Activated CD8-positive, alpha-beta memory T cell treated with anti-CD3 and anti-CD28 coated beads for 24 hours (primary cell): Measurements from ENCODE around the gene KCND3.

ENCODE experiments used
- DNase-seq: peaks from one replicate; pipeline ENCODE4 v3.0.0-alpha.2; 2020

The KCND3 gene

GRCh38 chr1:111955755-111956154 is 33.7 kb downstream of the KCND3 start:
- no peak for DNase-seq

GRCh38 chr1:111953797-111954196 is 35.7 kb downstream of the KCND3 start:
- DNase-seq, result no peak

GRCh38 chr1:111952125-111952657 is 37.3 kb downstream of the KCND3 start:
- DNase-seq, result no peak

- DNase-seq, result no peak
Measured at GRCh38 chr1:111948209-111949171, 41.0 kb downstream of the KCND3 start.

GRCh38 chr1:111943846-111944749 is 45.4 kb downstream of the KCND3 start:
- no peak for DNase-seq

- DNase-seq, result no peak
Measured at GRCh38 chr1:111943066-111943465, 46.4 kb downstream of the KCND3 start.

GRCh38 chr1:111938536-111938935 is 50.9 kb downstream of the KCND3 start:
- no peak for DNase-seq

- DNase-seq, result no peak
Measured at GRCh38 chr1:111938123-111938522, 51.3 kb downstream of the KCND3 start.

- DNase-seq, result no peak
Measured at GRCh38 chr1:111937147-111937725, 52.2 kb downstream of the KCND3 start.

GRCh38 chr1:111934106-111934852 is 55.2 kb downstream of the KCND3 start:
- DNase-seq, result no peak

- no peak for DNase-seq
Measured at GRCh38 chr1:111930356-111930755, 59.1 kb downstream of the KCND3 start.

- no peak for DNase-seq
Measured at GRCh38 chr1:111928531-111928930, 60.9 kb downstream of the KCND3 start.

- no peak for DNase-seq
Measured at GRCh38 chr1:111927652-111928051, 61.8 kb downstream of the KCND3 start.

GRCh38 chr1:111924786-111925185 is 64.7 kb downstream of the KCND3 start:
- no peak for DNase-seq

- no peak for DNase-seq
Measured at GRCh38 chr1:111923766-111924165, 65.7 kb downstream of the KCND3 start.

- no peak for DNase-seq
Measured at GRCh38 chr1:111921948-111922347, 67.5 kb downstream of the KCND3 start.

GRCh38 chr1:111920221-111921024 is 69.0 kb downstream of the KCND3 start:
- DNase-seq, result no peak

- no peak for DNase-seq
Measured at GRCh38 chr1:111911776-111912515, 77.5 kb downstream of the KCND3 start.

GRCh38 chr1:111911061-111911460 is 78.4 kb downstream of the KCND3 start:
- DNase-seq, result no peak

GRCh38 chr1:111909030-111909429 is 80.4 kb downstream of the KCND3 start:
- no peak for DNase-seq
